Panc1 (cell line): Measurements from ENCODE around the gene DAG1. TPM values are rescaled to one million over a fixed set of nuclear protein-coding genes. Genes with fewer than 3 reads are reported as not detected.

Source experiments
- ATAC-seq: fragments of 200-7000 bp; cut with Tn5 transposase; 2 replicates; pipeline ENCODE4 v1.9.1; 2020; ENCODE audit warnings: mild to moderate bottlenecking, moderate library complexity
- BruUV-seq: library from RNA; stranded (reverse); fragments of 400-500 nt; replicated peaks from 2 replicates; lab custom pipeline; 2021; lab: Mats Ljungman, UMichigan
- CTCF ChIA-PET: fragments of 300-600 bp; sonication (Branson Sonifier 250); formaldehyde crosslinking; loops from one replicate; lab custom pipeline; 2022; ENCODE audit warnings: antibody characterized with exemption; lab: Charles Lee
- POLR2A ChIA-PET: fragments of 300-600 bp; sonication (Branson Sonifier 250); formaldehyde crosslinking; loops from one replicate; lab custom pipeline; 2022; ENCODE audit warnings: antibody characterized with exemption; lab: Charles Lee
- DNase-seq: peaks from one replicate; pipeline ENCODE4 v3.0.0-alpha.2; 2010; ENCODE audit warnings: low read depth, low spot score
- H3K27ac ChIP-seq: 2 replicates; pipeline ENCODE4 v1.5.1; 2011; ENCODE audit warnings: mild to moderate bottlenecking, low read length, inconsistent platforms
- H3K27me3 ChIP-seq: fragments of 200-500 bp; sonication (Bioruptor generic); 2 replicates; pipeline ENCODE4 v1.6.0; 2014; ENCODE audit warnings: low read length, inconsistent platforms; ENCODE audit not compliant: control insufficient read depth, insufficient read depth
- H3K36me3 ChIP-seq: fragments of 200-500 bp; sonication (Bioruptor generic); 2 replicates; pipeline ENCODE4 v1.5.1; 2014; ENCODE audit warnings: inconsistent platforms, mild to moderate bottlenecking, low read length, moderate library complexity; ENCODE audit not compliant: control insufficient read depth, insufficient read depth
- H3K4me1 ChIP-seq: 2 replicates; pipeline ENCODE4 v1.5.1; 2011; ENCODE audit warnings: inconsistent platforms, mild to moderate bottlenecking, low read length, moderate library complexity; ENCODE audit not compliant: control insufficient read depth, insufficient read depth
- H3K4me3 ChIP-seq, 2 experiments: 2 replicates each; pipeline ENCODE4 v1.5.1; 2011 to 2012; ENCODE audit warnings: low read depth in 2 of 2, low read length in 2 of 2, mild to moderate bottlenecking in 2 of 2, inconsistent platforms in 1 of 2, moderate library complexity in 1 of 2
- H3K9me3 ChIP-seq: fragments of 200-500 bp; sonication (Bioruptor generic); 2 replicates; pipeline ENCODE4 v1.5.1; 2014; ENCODE audit warnings: low read depth, mild to moderate bottlenecking, inconsistent platforms, low read length, moderate library complexity; ENCODE audit not compliant: control insufficient read depth, insufficient read depth
- POLR2AphosphoS5 ChIP-seq: IDR thresholded peaks from 2 replicates; pipeline ENCODE4 v1.6.1; 2012; ENCODE audit warnings: mild to moderate bottlenecking, low read depth, low read length, moderate library complexity
- REST ChIP-seq, 2 experiments: IDR thresholded peaks; 2 replicates each; pipeline ENCODE4 v1.6.1; 2011 to 2012; ENCODE audit warnings: low read depth in 2 of 2, control low read depth in 1 of 2, low read length in 1 of 2, mild to moderate bottlenecking in 1 of 2, moderate library complexity in 1 of 2; ENCODE audit not compliant: insufficient read depth in 1 of 2
- SIN3A ChIP-seq: IDR thresholded peaks from 2 replicates; pipeline ENCODE4 v1.6.1; 2012; ENCODE audit warnings: low read depth, mild to moderate bottlenecking, low read length, moderate library complexity, borderline replicate concordance; ENCODE audit not compliant: insufficient read depth
- TCF7L2 ChIP-seq: IDR thresholded peaks from 2 replicates; pipeline ENCODE4 v1.6.1; 2011; ENCODE audit warnings: mild to moderate bottlenecking, low read depth, low read length, inconsistent platforms
- in situ Hi-C: cut with HindIII; loops from 2 replicates; pipeline ENCODE4 v1.10.0; 2016; ENCODE audit warnings: low sequenced_read_pairs, low pct_unique_long_range_greater_than_20kb
- intact Hi-C: fragments of 100-400 bp; cut with micrococcal nuclease; formaldehyde crosslinking; loops from one replicate; pipeline ENCODE4 v1.10.0; 2022; ENCODE audit not compliant: unreplicated experiment
- total RNA-seq: library from RNA; stranded (reverse); gene quantifications from one replicate; pipeline ENCODE4 v1.2.1, GENCODE V29; 2021; ENCODE audit not compliant: unreplicated experiment
- TF ChIP-seq, protein P1 (sequence below): fragments of 450-650 bp; IDR thresholded peaks from 2 replicates; pipeline ENCODE4 v1.5.1; 2017; ENCODE audit warnings: mild to moderate bottlenecking

The DAG1 gene
- total RNA-seq, 1 experiment from 2014 or later: 160 TPM

DNA sequence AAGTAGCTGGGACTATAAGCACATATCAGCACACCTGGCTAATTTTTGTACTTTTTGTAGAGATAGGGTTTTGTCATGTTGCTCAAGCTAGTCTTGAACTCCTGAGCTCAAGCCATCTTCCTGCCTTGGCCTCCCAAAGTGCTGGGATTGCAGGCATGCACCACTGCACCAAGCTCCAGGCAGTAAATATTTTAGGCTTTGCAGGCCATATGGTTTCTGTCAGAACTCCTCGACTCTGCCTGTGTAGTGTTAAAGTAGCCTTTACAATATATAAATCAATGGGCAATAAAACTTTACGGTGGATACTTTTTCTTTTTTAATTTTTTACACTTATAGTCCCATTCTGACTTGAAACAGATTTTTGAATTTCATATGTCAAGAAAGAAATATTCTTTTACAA lies 41.6 kb downstream of the DAG1 start:
- no peak for TF ChIP-seq SIN3A
- intact Hi-C loops: no loop called here
- POLR2A ChIA-PET: no interaction called here
- ATAC-seq (no peak), DNase-seq (no peak)
- no peak overlapping the region for H3K4me3 ChIP-seq
- CTCF ChIA-PET: no interaction called here
- H3K36me3 ChIP-seq: no peaks in the 10 kb centered on the region; the same call in 1 of the 2 replicates
- no TSS peak for BruUV-seq
- no peaks in the 10 kb centered on the region for H3K4me1 ChIP-seq
- in situ Hi-C loops: no loop called here
- no peaks in the 10 kb centered on the region for H3K27me3 ChIP-seq
- no peaks in the 10 kb centered on the region for H3K9me3 ChIP-seq
- H3K27ac ChIP-seq: no peak overlapping the region

DNA sequence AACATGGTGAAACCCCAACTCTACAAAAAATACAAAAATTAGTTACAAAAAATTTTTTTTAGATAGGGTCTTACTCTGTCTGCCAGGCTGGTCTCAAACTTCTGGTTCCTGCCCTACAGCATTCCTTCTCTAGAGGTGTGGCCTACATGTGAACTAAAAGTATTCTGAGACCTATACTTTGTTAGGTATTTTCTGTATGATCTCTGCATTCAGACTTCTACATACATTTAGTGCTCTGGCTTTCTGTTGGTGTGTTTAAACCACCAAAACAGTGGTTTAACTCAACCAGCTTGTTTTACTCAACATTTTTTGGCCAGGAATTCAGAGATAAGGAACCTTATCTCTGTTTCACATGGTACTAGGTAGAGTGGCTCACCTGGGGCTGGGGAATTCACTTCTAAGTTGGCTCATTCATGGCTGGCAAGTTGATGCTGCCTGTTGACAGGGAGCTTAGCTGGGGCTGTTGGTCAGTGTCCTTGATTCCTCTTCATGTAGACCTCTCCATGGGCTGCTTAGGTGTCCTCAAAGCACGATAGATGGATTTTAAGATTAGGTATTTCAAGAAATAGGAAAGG lies 42.8 kb downstream of the DAG1 start:
- no peaks in the 10 kb centered on the region for H3K4me1 ChIP-seq
- H3K27me3 ChIP-seq: no peaks in the 10 kb centered on the region
- ChIA-PET POLR2A (no interaction called here), CTCF (no interaction called here)
- H3K9me3 ChIP-seq: no peaks in the 10 kb centered on the region
- H3K27ac ChIP-seq: no peak overlapping the region
- TF ChIP-seq POLR2AphosphoS5: no peak
- TF ChIP-seq SIN3A: no peak
- no peak for TF ChIP-seq REST (IDR thresholded peaks at IDR 0.05; ENCODE audit: insufficient read depth in 1 of 2, low read depth in 2 of 2, low read length in 1 of 2)
- TF ChIP-seq, protein P1, sequence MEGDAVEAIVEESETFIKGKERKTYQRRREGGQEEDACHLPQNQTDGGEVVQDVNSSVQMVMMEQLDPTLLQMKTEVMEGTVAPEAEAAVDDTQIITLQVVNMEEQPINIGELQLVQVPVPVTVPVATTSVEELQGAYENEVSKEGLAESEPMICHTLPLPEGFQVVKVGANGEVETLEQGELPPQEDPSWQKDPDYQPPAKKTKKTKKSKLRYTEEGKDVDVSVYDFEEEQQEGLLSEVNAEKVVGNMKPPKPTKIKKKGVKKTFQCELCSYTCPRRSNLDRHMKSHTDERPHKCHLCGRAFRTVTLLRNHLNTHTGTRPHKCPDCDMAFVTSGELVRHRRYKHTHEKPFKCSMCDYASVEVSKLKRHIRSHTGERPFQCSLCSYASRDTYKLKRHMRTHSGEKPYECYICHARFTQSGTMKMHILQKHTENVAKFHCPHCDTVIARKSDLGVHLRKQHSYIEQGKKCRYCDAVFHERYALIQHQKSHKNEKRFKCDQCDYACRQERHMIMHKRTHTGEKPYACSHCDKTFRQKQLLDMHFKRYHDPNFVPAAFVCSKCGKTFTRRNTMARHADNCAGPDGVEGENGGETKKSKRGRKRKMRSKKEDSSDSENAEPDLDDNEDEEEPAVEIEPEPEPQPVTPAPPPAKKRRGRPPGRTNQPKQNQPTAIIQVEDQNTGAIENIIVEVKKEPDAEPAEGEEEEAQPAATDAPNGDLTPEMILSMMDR: no peak
- no peak for TF ChIP-seq TCF7L2
- no TSS peak for BruUV-seq
- DNase-seq (no peak), ATAC-seq (no peak)
- no peaks in the 10 kb centered on the region; the same call in 1 of the 2 replicates for H3K36me3 ChIP-seq
- H3K4me3 ChIP-seq: no peak overlapping the region
- in situ Hi-C loops (no loop called here), intact Hi-C loops (no loop called here)

- no TSS peak for BruUV-seq
- POLR2A ChIA-PET: interaction anchor here (0.6 kb wide), 2 partner anchors 29 to 155 kb away, joined by 3 to 9 read pairs; no protein-coding TSS in a partner anchor
- ATAC-seq: no peak
- Histone ChIP-seq H3K9me3 (no peaks in the 10 kb centered on the region), H3K27ac (no peak overlapping the region), H3K36me3 (no peaks in the 10 kb centered on the region; the same call in 1 of the 2 replicates), H3K4me1 (no peaks in the 10 kb centered on the region), H3K27me3 (no peaks in the 10 kb centered on the region), H3K4me3 (no peak overlapping the region)
- intact Hi-C loops: no loop called here
- in situ Hi-C loops: no loop called here
- CTCF ChIA-PET: interaction anchor here (0.7 kb wide), 1 partner anchor 9 kb away, joined by 4 read pairs; no protein-coding TSS in a partner anchor
- TF ChIP-seq POLR2AphosphoS5: no peak
- no peak for DNase-seq
Observed at GRCh38 chr3:49513494-49514124, 43.5 kb downstream of the DAG1 start.
